A549 (cell line): ENCODE measurements around the gene NRDE2.

ENCODE experiments used
- BHLHE40 ChIP-seq: IDR thresholded peaks from 2 replicates; pipeline ENCODE4 v1.6.1; 2012; ENCODE audit warnings: low read depth, low read length, inconsistent platforms
- CBX8 ChIP-seq: fragments of 200-600 bp; sonication (generic); IDR thresholded peaks from 2 replicates; pipeline ENCODE4 v1.6.1; 2016
- CEBPB ChIP-seq, 2 experiments: fragments of >200 bp in 1 of 2; sonication (Bioruptor Twin) in 1 of 2; formaldehyde crosslinking in 1 of 2; IDR thresholded peaks; 2 replicates each; pipeline ENCODE4 v1.6.1; 2012 to 2016
- CHD2 ChIP-seq: fragments of 150-350 bp; IDR thresholded peaks from 2 replicates; pipeline ENCODE4 v1.6.1; 2014; ENCODE audit warnings: low read length; ENCODE audit not compliant: partially characterized antibody
- EHMT2 ChIP-seq: fragments of 200-600 bp; sonication (generic); IDR thresholded peaks from 2 replicates; pipeline ENCODE4 v1.6.1; 2016; ENCODE audit warnings: antibody characterized with exemption, low read depth, mild to moderate bottlenecking, moderate library complexity
- NPAS2 ChIP-seq: fragments of 250-450 bp; sonication (Bioruptor Pico); IDR thresholded peaks from 2 replicates; pipeline ENCODE4 v1.8.0; 2022; ENCODE audit warnings: mild to moderate bottlenecking, moderate library complexity, borderline replicate concordance
- PHF8 ChIP-seq: fragments of 200-600 bp; sonication (generic); IDR thresholded peaks from 2 replicates; pipeline ENCODE4 v1.6.1; 2016; ENCODE audit warnings: low read depth, mild to moderate bottlenecking, antibody characterized with exemption, moderate library complexity, borderline replicate concordance
- POLR2A ChIP-seq: IDR thresholded peaks from 2 replicates; pipeline ENCODE4 v1.6.1; 2012; ENCODE audit warnings: mild to moderate bottlenecking, low read length
- SMC3 ChIP-seq: fragments of >200 bp; sonication (Bioruptor Twin); formaldehyde crosslinking; IDR thresholded peaks from 3 replicates; pipeline ENCODE4 v1.6.1; 2018; ENCODE audit warnings: inconsistent platforms
- TF ChIP-seq, protein P1 (sequence below): fragments of >200 bp; sonication (Bioruptor Twin); formaldehyde crosslinking; IDR thresholded peaks from 3 replicates; pipeline ENCODE4 v1.5.1; 2016
- TF ChIP-seq, protein P2 (sequence below): IDR thresholded peaks from 2 replicates; pipeline ENCODE4 v1.6.1; 2012
- TF ChIP-seq, protein P3 (sequence below): fragments of 150-350 bp; IDR thresholded peaks from 2 replicates; pipeline ENCODE4 v1.6.1; 2014; ENCODE audit warnings: low read depth, mild to moderate bottlenecking, low read length
- TF ChIP-seq, protein P4 (sequence below): fragments of 450-650 bp; IDR thresholded peaks from 2 replicates; pipeline ENCODE4 v1.6.1; 2014; ENCODE audit warnings: antibody characterized with exemption

DNA sequence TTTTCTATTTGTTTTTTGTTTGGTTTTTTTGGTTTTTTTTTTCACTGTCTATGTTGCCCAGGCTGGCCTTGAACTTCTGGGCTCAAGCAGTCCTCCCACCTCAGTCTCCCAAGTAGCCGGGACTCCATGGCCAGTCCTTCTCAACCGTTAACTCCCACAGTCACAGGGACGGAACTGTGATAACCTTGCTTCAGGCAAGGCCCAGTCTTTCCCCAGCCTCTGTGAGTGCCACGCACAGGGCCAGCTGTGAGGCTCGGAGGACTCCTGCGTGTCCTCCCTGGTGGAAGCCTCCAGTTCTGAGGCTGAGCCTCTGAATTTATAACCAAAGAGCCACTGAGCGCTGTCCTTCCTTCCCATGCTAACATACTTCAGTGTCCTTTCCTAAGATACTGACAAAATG lies 51.6 kb downstream of the NRDE2 start:
- TF ChIP-seq NPAS2 (no peak), CBX8 (no peak), CHD2 (no peak), SMC3 (no peak), EHMT2 (no peak), BHLHE40 (no peak), POLR2A (no peak), CEBPB (IDR thresholded peaks at IDR 0.05) (no peak), PHF8 (no peak)
- TF ChIP-seq, protein P1, sequence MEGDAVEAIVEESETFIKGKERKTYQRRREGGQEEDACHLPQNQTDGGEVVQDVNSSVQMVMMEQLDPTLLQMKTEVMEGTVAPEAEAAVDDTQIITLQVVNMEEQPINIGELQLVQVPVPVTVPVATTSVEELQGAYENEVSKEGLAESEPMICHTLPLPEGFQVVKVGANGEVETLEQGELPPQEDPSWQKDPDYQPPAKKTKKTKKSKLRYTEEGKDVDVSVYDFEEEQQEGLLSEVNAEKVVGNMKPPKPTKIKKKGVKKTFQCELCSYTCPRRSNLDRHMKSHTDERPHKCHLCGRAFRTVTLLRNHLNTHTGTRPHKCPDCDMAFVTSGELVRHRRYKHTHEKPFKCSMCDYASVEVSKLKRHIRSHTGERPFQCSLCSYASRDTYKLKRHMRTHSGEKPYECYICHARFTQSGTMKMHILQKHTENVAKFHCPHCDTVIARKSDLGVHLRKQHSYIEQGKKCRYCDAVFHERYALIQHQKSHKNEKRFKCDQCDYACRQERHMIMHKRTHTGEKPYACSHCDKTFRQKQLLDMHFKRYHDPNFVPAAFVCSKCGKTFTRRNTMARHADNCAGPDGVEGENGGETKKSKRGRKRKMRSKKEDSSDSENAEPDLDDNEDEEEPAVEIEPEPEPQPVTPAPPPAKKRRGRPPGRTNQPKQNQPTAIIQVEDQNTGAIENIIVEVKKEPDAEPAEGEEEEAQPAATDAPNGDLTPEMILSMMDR: no peak
- TF ChIP-seq, protein P2, sequence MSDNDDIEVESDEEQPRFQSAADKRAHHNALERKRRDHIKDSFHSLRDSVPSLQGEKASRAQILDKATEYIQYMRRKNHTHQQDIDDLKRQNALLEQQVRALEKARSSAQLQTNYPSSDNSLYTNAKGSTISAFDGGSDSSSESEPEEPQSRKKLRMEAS: no peak
- TF ChIP-seq, protein P3, sequence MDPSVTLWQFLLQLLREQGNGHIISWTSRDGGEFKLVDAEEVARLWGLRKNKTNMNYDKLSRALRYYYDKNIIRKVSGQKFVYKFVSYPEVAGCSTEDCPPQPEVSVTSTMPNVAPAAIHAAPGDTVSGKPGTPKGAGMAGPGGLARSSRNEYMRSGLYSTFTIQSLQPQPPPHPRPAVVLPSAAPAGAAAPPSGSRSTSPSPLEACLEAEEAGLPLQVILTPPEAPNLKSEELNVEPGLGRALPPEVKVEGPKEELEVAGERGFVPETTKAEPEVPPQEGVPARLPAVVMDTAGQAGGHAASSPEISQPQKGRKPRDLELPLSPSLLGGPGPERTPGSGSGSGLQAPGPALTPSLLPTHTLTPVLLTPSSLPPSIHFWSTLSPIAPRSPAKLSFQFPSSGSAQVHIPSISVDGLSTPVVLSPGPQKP: no peak
- TF ChIP-seq, protein P4, sequence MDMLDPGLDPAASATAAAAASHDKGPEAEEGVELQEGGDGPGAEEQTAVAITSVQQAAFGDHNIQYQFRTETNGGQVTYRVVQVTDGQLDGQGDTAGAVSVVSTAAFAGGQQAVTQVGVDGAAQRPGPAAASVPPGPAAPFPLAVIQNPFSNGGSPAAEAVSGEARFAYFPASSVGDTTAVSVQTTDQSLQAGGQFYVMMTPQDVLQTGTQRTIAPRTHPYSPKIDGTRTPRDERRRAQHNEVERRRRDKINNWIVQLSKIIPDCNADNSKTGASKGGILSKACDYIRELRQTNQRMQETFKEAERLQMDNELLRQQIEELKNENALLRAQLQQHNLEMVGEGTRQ: no peak
